Fibroblast of skin of abdomen (primary cell): ENCODE measurements around the gene TENM4.
"Not testable (repeated sequence)": the region's sequence is repeated elsewhere in the genome, so short reads cannot be mapped to it uniquely, and the experiment has no call there.

ENCODE experiments used
- DNase-seq: peaks from one replicate; pipeline ENCODE4 v3.0.0-alpha.2; 2013

Gene TENM4

DNA sequence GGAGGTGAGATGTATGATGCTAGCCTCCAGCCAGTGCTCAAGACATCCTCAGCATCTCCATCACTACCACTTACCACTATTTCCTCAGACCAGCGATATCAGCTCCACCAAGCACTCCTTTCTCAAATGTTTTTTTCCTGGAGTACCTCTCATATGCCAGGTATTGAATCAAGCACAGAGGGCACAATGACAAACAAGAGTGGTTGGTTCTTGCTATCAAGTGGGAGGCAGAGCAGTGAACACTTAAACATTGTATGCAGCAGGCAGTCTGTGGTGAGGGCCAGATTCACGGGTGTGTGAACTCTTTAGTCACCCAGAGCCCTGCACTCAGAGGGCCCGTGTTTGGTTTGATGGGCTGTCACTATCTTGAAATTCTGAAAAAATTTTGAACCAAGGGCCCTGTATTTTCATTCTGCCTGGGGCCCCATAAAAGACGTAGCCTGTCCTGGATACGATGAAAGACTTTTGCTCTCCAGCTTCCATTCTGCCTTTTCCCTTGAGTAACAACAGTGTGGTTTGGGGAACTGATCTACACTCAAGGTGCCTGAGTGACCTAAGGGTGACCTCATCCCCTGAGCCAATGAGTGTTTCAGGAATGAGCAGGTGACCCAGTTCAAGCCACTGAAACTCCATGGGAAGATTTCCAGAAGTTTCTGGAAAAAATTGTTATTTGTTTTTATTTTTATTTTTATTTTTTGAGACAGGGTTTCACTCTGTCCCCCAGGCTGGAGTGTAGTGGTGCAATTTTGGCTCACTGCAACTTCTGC, 517.8 kb downstream of the TENM4 start:
- no peak for DNase-seq

DNA sequence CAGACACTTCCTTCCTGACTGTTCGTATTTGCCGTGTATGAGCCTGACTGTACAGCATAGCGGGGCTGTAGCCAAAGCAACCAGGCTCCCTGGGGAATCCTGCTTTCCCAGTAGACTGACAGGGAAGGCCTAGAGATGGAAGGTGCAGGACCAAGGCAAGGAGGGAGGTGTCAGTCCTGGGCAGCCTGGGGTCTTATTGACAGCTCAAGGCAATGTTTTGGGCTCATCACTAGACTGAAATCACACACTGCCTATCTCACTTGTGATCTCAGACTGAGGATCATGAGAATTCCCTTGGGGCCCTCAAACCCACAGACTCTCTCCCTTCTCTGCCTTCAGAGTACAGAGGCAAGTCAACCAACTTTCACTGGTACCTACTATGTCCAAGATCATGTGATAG, 519.3 kb downstream of the TENM4 start:
- DNase-seq, result no peak

DNA sequence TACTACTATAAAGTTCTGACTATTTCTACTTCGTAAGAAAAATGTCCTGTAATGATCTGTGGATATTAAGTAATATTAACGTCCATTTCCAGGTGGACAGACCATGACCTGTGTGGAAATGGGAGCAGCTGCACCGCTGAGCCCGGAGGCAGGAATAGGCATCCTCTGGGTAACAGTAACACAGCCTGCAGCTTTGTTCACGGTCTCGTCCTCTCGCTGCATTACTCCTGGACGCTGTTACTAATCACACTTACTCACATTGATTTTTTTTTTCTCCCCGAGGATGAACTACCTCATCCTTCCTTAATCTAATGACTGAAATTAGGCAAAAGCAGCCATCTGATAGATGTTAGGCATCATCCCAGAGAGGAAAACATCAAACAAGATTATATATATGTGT, 520.5 kb downstream of the TENM4 start:
- DNase-seq, result no peak

DNA sequence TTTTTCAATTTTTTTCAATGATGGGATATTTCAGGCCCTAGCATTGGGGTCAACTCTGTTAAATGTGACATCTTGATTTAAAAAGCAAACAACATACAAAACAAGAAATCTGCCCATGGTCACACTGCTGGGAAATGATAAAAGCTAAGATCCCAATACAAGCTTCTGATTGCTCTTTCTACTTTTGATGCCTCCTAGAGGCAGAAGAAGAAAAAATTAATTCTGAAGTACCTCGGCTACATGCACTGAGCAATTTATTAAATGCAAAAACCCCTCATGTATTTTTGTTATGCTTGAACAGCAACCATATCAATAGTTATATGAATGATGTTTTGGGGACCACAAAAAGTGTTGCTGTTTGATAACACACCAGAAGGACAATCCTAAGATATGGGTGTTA, 524.1 kb downstream of the TENM4 start:
- no peak for DNase-seq

DNA sequence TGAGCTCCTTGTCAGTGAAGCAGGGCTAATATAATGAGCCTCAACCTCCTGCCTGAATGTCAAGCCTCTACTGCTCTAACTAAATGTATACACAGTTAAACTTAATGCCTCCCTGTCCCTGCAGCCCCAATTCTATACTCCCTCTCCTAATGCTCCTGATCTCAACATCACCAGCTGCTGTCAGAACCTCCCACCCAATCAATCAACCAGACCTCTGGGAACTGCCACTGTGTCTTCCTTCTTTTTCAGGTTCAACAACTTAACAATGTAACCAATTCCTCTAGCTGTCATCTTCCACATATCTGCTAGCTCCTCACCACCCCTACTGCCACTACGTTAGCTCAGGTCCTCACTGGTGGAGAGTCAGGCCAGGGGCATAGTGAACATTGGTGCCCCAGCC, 526.3 kb downstream of the TENM4 start:
- no peak for DNase-seq

DNA sequence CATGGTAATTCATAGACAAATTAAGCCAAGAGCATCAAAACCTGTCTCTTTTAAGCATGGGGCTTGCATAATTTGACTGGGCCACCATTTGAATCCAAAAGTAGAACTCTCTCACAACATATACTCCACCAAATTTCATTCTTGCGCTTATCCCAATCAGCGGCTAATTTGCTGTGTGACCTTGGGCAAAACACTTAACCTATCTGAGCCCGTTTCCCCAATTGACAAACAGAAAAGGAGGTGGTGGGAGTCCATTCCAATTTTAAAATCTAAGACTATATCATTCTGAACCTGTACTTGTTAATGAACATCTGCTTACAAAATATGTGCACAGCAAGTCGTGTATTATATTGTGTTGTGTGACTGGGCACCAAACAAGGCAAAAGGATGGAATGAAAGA, 528.1 kb downstream of the TENM4 start:
- no peak for DNase-seq

DNA sequence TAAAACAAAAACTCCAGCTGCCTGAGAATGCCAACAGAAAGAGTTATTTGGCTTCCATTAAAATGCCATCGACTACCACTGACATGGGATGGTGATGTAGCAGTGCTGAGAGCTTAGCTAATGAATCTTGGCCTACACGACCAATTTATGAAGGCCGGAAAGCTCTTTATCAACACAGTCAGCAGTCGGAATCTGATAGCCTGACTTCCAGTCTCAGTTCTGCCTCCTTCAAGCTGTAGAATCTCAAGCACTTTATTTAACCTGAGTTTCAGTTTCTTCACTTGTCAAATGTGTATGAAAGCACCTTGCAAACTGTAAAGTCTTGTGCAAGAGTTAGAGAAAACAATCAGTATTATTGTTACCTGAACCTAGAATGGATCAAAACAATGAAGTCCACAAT, 530.5 kb downstream of the TENM4 start:
- no peak for DNase-seq

DNA sequence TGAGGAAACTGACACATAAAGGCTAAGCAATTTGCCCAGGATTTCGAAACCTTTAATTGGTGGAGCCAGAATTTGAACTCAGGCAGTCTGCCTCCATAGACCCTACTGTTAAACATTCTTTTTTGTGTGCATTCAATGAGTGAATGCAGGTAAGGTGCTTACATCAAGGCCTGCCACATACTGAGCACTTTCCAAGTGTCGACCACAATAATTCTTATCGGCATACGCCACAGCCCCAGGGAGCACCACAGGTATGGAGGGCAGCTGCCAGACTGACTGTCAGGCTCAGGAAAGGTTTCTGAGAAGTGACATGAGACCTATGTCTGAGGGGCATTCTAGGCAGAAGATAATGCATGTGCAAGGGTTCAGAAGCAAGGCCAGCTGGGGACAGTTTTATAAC, 531.4 kb downstream of the TENM4 start:
- DNase-seq, result no peak

DNA sequence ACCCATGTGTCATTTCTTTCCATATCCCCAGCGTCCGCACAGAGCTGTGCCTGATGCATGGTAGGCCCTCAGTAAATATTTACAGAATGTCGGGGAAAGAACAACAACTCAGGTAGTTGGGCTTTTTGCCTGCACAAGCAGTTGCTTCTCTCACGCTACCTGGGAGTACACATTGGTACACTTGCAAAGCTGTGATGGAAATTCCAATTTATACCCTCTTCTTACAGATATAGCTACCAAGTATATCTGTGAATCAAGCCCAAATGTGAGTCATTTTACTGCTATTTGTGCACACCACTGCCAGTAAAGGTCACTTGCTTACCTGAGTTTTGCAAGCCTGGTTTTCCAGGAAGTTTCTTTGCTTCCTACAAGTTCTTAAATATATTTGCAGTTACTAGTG, 533.2 kb downstream of the TENM4 start:
- no peak for DNase-seq

DNA sequence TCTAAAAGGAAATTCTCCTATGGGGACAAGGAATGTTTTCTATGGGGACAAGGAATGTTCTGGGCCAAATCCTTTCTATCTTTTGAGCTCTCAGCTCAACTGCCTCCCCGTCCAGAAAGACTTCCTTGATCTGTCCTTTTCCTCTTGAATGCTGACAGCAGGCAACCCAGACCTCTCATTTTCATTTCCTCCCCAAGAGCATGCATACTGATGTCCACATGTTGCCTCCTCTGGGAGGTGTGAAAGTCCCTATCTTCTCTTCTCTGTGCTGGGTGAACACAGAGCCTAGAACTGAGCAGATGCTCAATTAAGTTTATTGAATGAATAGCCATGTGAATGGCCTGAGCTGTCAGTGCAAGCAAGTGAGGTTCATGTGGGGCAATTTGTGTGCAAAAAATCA, 534.3 kb downstream of the TENM4 start:
- DNase-seq, result no peak

DNA sequence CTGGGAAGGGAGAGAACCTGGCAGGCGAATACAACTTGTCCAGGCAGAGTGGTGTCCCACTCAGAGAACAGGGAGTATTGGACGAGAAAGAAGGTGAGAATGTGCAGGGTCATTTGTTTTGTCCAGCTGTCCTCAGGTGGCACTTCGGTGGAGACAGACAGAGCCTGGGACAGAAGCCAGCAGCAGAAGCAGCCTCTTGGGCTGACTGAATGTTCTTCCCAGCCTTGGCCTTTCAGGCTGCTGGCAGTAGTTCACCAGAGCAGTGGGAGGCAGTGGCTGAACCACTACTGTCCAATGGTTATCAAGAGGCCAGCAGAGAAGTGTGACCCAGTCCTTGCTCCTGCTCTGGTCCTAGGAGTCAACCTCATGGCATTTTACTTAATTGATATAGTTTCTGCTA, 535.1 kb downstream of the TENM4 start:
- DNase-seq, result no peak

DNA sequence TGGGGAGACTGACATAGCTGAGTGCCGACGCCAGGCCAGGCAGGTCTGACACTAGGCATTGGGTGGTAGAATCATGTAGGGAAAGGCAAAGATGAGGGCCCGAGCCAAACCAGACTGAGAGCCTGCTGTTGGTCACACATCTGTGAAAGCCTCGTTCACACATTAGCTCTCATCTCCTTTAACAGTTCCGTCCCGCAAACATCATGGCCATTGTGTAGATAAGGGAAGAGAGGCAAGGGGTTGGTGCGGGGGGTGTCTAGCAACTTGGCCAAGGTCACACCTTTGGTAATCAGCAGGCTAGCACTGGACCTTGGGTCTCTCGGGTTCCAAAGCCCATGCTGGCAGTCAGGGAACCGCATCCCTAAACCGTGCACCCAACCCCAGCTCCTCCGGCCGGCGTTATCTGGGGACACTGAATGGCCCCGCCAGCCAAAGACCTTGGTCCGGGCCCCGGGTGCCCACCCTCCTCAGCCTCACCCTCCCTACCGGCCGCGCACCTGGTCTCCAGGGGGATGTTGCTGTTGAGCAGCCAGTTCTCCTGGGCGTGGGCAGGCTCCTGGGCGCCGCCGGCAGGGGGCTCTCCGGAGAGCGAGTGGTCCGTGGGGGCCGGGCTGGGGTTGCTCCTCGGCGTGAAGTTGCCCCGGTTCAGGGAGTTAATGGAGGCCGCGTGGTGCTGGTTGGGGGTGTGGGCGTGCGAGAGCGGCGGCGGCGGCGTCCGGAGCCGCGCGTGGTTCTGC, 537.9 kb downstream of the TENM4 start:
- no peak for DNase-seq

DNA sequence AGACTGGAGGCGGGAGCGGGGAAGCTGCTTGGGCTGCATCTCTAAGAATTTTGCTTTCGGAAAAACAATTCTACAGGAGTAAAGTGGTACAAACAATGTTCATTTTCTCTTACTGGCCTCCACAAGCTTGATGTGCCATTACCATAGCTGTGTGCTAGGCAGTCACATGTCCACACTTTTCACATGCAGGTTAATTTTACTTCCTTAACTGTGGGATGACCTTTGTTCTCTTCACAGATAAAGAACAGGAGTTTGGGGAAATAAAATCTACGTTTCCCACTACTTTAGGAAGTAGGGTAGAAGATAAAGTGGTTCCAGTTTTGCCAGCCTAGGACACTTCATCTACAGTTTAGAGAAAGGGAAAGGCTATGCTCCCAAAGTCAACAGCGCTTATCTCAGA, 539.0 kb downstream of the TENM4 start:
- DNase-seq, result no peak

DNA sequence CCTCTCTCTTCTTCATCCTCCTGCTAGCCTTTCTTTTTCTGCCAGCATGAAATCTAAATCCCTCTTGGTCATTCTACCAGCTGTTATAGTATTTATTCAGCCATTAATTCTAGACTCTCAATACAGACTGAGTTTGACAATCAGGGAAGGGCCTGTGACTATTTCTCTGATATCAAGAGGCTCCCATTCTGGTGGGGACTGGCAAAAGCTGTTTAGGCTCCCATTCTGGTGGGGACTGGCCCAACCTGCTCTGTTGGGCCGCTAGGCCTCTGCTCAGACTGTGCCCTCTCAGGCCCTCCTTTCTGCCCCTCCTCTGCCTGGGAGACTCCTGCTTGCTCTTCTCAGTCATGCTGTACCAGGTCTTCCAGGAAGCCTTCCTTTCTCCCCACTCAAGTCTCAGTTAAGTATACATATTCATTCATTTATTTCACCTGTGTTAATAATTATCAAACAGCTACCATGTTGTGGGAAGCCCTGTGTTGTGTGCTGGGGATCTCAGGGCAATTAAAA, 542.5 kb downstream of the TENM4 start:
- no peak for DNase-seq

DNA sequence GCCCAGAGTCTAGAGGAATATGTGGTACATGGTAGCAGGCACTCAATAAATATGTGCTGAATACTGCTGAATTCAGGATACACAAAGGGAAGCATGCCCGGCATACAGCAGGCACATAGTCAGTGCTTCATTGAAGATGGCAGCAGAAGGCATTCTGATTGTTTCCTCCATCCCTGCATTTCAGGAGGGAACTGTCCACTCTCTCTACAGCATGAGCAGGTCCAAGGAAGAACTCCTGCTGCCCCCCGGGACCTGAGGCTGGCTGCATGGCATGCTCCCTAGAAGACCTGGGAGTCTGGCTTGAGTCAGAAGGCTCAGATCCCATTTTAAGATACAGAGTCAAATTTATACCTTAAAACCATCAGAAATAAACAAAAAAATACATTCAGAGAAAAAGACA, 546.8 kb downstream of the TENM4 start:
- no peak for DNase-seq

DNA sequence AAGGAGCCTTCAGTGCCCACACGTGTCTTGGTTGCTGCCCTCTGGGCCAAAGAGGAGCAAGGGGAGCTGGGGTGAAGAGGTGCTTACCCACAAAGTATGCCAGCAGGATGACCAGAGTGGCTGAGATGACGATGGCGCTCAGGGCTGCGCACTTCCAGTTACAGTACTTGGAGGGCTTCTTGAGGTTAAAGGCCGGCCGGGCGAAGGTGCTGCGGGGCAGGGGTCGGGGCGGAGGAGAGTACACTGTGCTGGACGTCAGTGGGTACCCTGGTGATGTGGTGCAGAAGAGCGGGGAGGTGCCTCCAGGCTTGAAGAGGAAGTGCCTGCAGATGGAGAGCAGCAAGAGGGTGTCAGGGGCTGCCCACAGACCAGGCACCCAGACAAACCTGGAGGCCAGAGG, 551.1 kb downstream of the TENM4 start:
- DNase-seq, result no peak

DNA sequence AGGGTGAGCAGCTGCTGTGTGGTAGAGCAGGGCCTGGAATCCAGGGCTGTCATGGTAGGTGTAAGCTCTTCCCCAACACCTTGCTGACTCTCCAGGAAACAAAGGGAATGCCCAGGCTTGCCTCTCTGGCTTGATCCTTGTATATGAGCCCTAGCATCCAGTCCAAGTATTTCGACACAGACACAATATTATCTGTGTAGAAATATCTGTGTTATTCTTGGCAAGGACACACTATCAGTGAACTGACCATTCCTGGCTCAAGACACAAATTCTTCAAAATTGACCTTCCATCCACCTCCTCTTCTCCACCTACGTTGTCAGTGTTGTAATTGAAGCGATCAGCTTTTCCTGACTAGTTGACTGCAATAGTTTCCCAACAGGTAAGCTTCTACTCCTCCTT, 554.2 kb downstream of the TENM4 start:
- DNase-seq, result no peak

DNA sequence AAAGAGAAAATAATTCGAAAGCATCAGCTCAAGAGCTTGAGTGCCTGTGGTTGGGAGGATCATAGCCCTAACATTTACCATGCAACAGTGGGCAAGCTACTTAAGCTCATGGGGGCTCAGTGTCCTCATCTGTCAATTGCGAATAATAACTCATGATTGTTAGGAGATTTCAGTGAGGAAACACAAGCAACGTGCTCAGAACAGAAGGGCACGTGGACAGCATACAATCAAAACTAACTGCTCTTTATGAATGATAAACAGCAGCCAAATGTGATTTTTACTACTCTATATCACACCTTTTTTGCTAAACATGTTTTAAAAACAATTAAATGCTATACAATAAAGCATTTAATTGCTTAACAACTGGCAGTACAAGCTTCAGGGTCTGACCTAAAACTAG, 556.1 kb downstream of the TENM4 start:
- DNase-seq, result no peak

DNA sequence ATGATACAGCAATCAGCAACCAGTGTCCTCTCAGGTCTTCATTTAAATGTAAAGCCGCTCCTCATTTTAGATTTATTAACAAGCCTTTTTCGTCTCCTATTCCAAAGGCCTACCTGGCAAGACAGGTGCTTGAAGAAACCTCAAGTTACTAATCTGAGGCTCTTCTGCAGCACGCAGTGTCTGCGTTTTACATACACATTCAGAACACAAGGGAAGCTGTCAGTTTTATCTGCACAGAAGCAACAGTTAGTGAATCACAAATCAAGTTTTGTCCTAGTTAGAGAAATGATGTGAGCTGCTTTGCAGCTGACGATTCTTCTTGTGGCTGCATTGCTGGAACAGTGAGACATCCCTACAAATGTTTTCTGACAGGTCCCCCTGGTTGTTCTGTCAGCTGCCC, 557.3 kb downstream of the TENM4 start:
- no peak for DNase-seq

DNA sequence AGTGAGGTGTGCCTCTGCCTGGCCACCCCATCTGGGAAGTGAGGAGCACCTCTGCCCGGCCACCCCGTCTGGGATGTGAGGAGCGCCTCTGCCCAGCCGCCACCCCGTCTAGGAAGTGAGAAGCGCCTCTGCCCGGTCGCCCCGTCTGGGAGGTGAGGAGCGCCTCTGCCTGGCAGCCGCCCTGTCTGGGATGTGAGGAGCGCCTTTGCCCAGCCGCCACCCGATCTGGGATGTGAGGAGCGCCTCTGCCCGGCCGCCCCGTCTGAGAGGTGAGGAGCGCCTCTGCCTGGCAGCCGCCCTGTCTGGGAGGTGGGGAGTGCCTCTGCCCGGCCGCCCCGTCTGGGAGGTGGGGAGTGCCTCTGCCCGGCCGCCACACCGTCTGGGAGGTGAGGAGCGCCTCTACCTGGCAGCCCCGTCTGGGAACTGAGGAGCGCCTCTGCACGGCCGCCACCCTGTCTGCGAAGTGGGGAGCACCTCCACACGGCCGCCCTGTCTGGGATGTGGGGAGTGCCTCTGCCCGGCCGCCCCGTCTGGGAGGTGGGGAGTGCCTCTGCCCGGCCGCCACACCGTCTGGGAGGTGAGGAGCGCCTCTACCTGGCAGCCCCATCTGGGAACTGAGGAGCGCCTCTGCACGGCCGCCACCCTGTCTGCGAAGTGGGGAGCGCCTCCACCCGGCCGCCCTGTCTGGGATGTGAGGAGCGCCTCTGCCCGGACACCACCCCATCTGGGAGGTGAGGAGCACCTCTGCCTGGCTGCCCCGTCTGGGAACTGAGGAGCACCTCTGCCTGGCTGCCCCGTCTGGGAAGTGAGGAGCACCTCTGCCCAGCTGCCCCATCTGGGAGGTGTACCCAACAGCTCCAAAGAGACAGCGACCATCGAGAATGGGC, 561.5 kb downstream of the TENM4 start:
- not testable (repeated sequence) for DNase-seq

DNA sequence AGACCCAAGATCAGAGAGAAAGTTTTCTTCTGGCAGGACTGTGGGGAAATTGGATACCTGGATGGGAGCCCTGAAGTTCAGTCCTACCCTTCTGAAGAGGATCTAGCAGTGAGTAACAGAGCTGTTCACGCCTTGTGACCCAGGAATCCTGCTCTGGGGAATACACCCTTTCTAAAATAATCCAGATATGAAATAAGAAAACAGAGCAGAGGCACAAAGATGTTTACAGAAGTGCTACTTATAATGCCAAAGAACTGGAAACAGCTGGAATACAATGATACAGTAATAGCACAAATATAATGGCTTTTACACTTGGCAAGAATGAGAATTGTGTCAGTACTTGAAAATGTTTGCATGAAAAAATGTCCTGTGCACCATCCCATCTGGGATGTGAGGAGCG, 562.2 kb downstream of the TENM4 start:
- DNase-seq, result no peak

DNA sequence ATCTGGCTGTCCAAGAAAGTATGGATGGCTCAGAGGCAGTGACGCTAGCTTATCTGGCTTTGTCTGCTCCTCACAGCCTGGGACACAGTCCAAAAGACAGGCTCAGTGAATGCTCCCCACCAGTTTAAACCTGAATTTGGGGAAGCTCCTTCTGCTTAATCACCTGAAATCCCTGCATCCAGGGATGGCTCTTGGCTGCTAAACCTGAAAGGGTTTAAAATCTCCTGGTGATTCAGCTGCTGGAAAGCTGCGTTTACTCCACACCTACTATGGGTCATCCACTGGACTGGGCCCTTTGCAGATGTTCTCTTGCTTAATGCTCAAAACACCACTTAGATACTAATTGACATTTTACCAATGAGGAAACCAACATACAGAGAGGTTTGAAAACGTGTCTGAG, 564.2 kb downstream of the TENM4 start:
- DNase-seq, result no peak

DNA sequence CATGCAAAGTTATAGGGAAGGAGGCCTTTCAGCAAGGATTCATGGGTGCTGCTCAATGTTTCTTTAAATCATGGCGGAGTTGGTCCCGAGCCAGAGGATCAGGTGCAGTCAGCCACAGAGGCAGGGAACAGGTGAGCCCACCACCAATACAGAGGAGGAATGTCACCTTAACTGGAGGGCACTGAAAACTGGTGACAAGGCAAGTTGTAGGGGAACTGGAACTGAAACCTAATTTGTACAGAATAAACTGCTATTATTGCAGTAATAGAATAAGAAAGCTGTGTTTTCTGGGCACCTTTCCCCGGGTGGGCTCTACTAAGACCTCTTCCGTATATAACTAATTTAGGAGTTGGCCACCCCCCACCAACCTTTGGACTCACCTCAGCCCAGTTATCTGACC, 570.2 kb downstream of the TENM4 start:
- no peak for DNase-seq
